Heart left ventricle (tissue), 13 donors: ENCODE measurements around the gene CDK10.

ENCODE experiments used
- CTCF ChIP-seq, 12 donors: fragments of 200-600 bp; sonication (generic) in 4 of 12; IDR thresholded peaks; one replicate each; pipeline versions ENCODE4 v1.5.0 to v1.8.0; 2018 to 2022; ENCODE audit warnings: antibody characterized with exemption in 12 of 12, mild to moderate bottlenecking in 5 of 12
- POLR2A ChIP-seq, 2 donors: fragments of 450-650 bp; IDR thresholded peaks; one replicate each; pipeline ENCODE4 v1.6.1; 2017; ENCODE audit warnings: antibody characterized with exemption in 2 of 2, mild to moderate bottlenecking in 2 of 2, moderate library complexity in 2 of 2
- donor health status: ischemic (EF 13 %, LVEDD 7.1; RV severe dilation, severe dysfunction).
- donor health status: DM: no; HTN: yes; CAD: no.
- donor health status: DM: no; HTN: no; CAD: no.
- donor health status: ischemic (EF 25% LVEDD 6.9; RV normal size, moderate dysfunction).
- donor health status: ischemic (EF 25% LVEDD 5.7; RV mildly dilated, moderate dysfunction).
- donor health status: ischemic (EF 35%, LVEDD 5.7; RV mildly dilated, moderate dysfunction).
- donor health status: nonischemic (EF 11% LVEDD 7.7; RV severe dilation, severe dysfunction).
- donor health status: DM: yes; HTN: yes; CAD: no.
- donor health status: PGD.
- donor health status: ischemic (EF 29% LVEDD 5.4; RV normal size, mild dysfunction).
- donor health status: nonischemic (EF 23%, LVEDD 6.1; RV moderate dilation, normal function).

GRCh38 chr16:89708481-89708931, 22.0 kb downstream of the CDK10 start:
- TF ChIP-seq CTCF (IDR thresholded peaks at IDR 0.05) (no peak), POLR2A (IDR thresholded peaks at IDR 0.05) (no peak)
